HepG2 (cell line): Measurements from ENCODE around the gene STK32B. TPM values are rescaled to one million over a fixed set of nuclear protein-coding genes. Genes with fewer than 3 reads are reported as not detected.

ENCODE experiments used
- ATAC-seq: fragments of 200-7000 bp; cut with Tn5 transposase; 3 replicates; pipeline ENCODE4 v1.9.1; 2020; ENCODE audit warnings: mild to moderate bottlenecking, moderate library complexity
- BruUV-seq: library from RNA; stranded (reverse); fragments of 400-500 nt; replicated peaks from 2 replicates; lab custom pipeline; 2021; lab: Mats Ljungman, UMichigan
- CTCF ChIA-PET: fragments of 300-600 bp; formaldehyde crosslinking; extraction: SDS; loops from one replicate; lab custom pipeline; 2021; ENCODE audit warnings: low total read pairs, inconsistent platforms, low intra/inter-chr PET ratio; lab: Yijun Ruan, JAX
- POLR2A ChIA-PET: fragments of 350-600 bp; sonication (Branson Sonifier 250); formaldehyde crosslinking; loops from one replicate; lab custom pipeline; 2020; ENCODE audit warnings: antibody characterized with exemption, inconsistent platforms; lab: Yijun Ruan, JAX
- DNase-seq: peaks from one replicate; pipeline ENCODE4 v3.0.0-alpha.2; 2015; ENCODE audit warnings: low spot score
- FAIRE-seq: peaks from 3 replicates; lab custom pipeline; 2011; peaks lifted over from hg19 to GRCh38; lab: Jason Lieb, UNC
- H2AFZ ChIP-seq: one replicate; pipeline ENCODE4 v1.6.1; 2011; ENCODE audit warnings: low read length, inconsistent platforms
- H3K27ac ChIP-seq: fragments of 300-600 bp; 3 replicates; pipeline ENCODE4 v1.8.0; 2011; ENCODE audit warnings: mixed run types, mild to moderate bottlenecking, mixed read lengths, low read length, inconsistent platforms; ENCODE audit not compliant: insufficient read depth; ENCODE audit errors: extremely low read length
- H3K27me3 ChIP-seq, 2 experiments: fragments of 200-600 bp in 1 of 2; 2 replicates in 1 of 2; 3 replicates in 1 of 2; pipeline versions ENCODE4 v1.6.0 to v1.8.0; 2011; ENCODE audit warnings: low read length in 2 of 2, mild to moderate bottlenecking in 2 of 2, moderate library complexity in 2 of 2, inconsistent platforms in 1 of 2; ENCODE audit not compliant: insufficient read depth in 2 of 2, control insufficient read depth in 1 of 2
- H3K36me3 ChIP-seq, 2 experiments: fragments of 200-600 bp in 1 of 2; replicated peaks in 1 of 2; 2 replicates in 1 of 2; 3 replicates in 1 of 2; pipeline versions ENCODE4 v1.5.1 to v1.8.0; 2011; ENCODE audit warnings: low read length in 2 of 2, inconsistent platforms in 1 of 2; ENCODE audit not compliant: insufficient read depth in 2 of 2, control insufficient read depth in 1 of 2
- H3K4me1 ChIP-seq: 2 replicates; pipeline ENCODE4 v1.5.1; 2012; ENCODE audit warnings: low read length, inconsistent platforms; ENCODE audit not compliant: insufficient read depth
- H3K4me2 ChIP-seq: 2 replicates; pipeline ENCODE4 v1.6.0; 2011; ENCODE audit warnings: low read depth, low read length, inconsistent platforms
- H3K4me3 ChIP-seq, 3 experiments: fragments of 200-600 bp in 1 of 3; sonication (generic), shearing (Covaris generic) in 1 of 3; replicated peaks in 1 of 3; 2 replicates each; pipeline ENCODE4 v1.5.1; 2011 to 2016; ENCODE audit warnings: low read length in 3 of 3, inconsistent platforms in 2 of 3, low read depth in 2 of 3, mild to moderate bottlenecking in 2 of 3, control low read depth in 1 of 3, mixed read lengths in 1 of 3; ENCODE audit not compliant: insufficient read depth in 1 of 3
- H3K79me2 ChIP-seq: one replicate; pipeline ENCODE4 v1.6.1; 2011; ENCODE audit warnings: low read length, inconsistent platforms; ENCODE audit not compliant: insufficient read depth
- H3K9ac ChIP-seq: 2 replicates; pipeline ENCODE4 v1.6.0; 2011; ENCODE audit warnings: mild to moderate bottlenecking, low read depth, low read length, inconsistent platforms; ENCODE audit not compliant: insufficient read depth
- H3K9me3 ChIP-seq: 2 replicates; pipeline ENCODE4 v1.5.1; 2012; ENCODE audit warnings: mild to moderate bottlenecking, low read length
- H4K20me1 ChIP-seq: 2 replicates; pipeline ENCODE4 v1.6.0; 2011; ENCODE audit warnings: inconsistent platforms, mild to moderate bottlenecking, low read length, moderate library complexity; ENCODE audit not compliant: insufficient read depth
- DMTF1 ChIP-seq: sonication (generic); formaldehyde crosslinking; IDR thresholded peaks from 2 replicates; pipeline ENCODE4 v1.4.0; 2020; ENCODE audit warnings: mild to moderate bottlenecking, missing genetic modification reagents
- HMGXB3 ChIP-seq: sonication (generic); formaldehyde crosslinking; IDR thresholded peaks from 2 replicates; pipeline ENCODE4 v1.4.0; 2020; ENCODE audit warnings: missing genetic modification reagents, borderline replicate concordance
- PRMT3 ChIP-seq: sonication (generic); formaldehyde crosslinking; IDR thresholded peaks from 2 replicates; pipeline ENCODE4 v1.8.1; 2022; ENCODE audit warnings: low read depth, mild to moderate bottlenecking, moderate library complexity, missing genetic modification reagents, borderline replicate concordance
- SKI ChIP-seq: fragments of 450-650 bp; IDR thresholded peaks from one replicate; pipeline ENCODE4 v1.6.1; 2018; ENCODE audit warnings: mild to moderate bottlenecking; ENCODE audit not compliant: partially characterized antibody
- ZBTB42 ChIP-seq: sonication (generic); formaldehyde crosslinking; IDR thresholded peaks from 2 replicates; pipeline ENCODE4 v1.5.0; 2020; ENCODE audit warnings: mild to moderate bottlenecking, missing genetic modification reagents
- ZFYVE20 ChIP-seq: sonication (generic); formaldehyde crosslinking; IDR thresholded peaks from 2 replicates; pipeline ENCODE4 v1.8.0; 2023; ENCODE audit warnings: low read depth, mild to moderate bottlenecking, moderate library complexity, missing genetic modification reagents, borderline replicate concordance
- ZNF225 ChIP-seq: sonication (generic); formaldehyde crosslinking; IDR thresholded peaks from 2 replicates; pipeline ENCODE4 v1.4.0; 2020; ENCODE audit warnings: mild to moderate bottlenecking, missing genetic modification reagents
- ZNF446 ChIP-seq: sonication (generic); formaldehyde crosslinking; IDR thresholded peaks from 2 replicates; pipeline ENCODE4 v1.5.0; 2020; ENCODE audit warnings: mild to moderate bottlenecking, missing genetic modification reagents
- ZNF543 ChIP-seq: sonication (generic); formaldehyde crosslinking; IDR thresholded peaks from 2 replicates; pipeline ENCODE4 v1.4.0; 2020; ENCODE audit warnings: mild to moderate bottlenecking, missing genetic modification reagents
- ZNF672 ChIP-seq: sonication (generic); formaldehyde crosslinking; IDR thresholded peaks from 2 replicates; pipeline ENCODE4 v1.8.1; 2022; ENCODE audit warnings: missing genetic modification reagents
- ZNF83 ChIP-seq: sonication (generic); formaldehyde crosslinking; IDR thresholded peaks from 2 replicates; pipeline ENCODE4 v1.4.0; 2020; ENCODE audit warnings: missing genetic modification reagents, mild to moderate bottlenecking, borderline replicate concordance
- ZSCAN12 ChIP-seq: sonication (generic); formaldehyde crosslinking; IDR thresholded peaks from 2 replicates; pipeline ENCODE4 v1.9.0; 2021; ENCODE audit warnings: mild to moderate bottlenecking, missing genetic modification reagents
- WGBS: methylation state at CpG from one replicate; pipeline ENCODE4 v1.1.6; 2017; ENCODE audit warnings: low lambda C conversion rate; 5-methylcytosine and 5-hydroxymethylcytosine counted together
- in situ Hi-C: cut with HindIII; loops from 2 replicates; pipeline ENCODE4 v1.10.0; 2017; ENCODE audit warnings: low pct_unique_long_range_greater_than_20kb; ENCODE audit not compliant: extremely low pct_ligation_motif_present
- intact Hi-C: fragments of 100-400 bp; cut with micrococcal nuclease; formaldehyde crosslinking; loops from one replicate; pipeline ENCODE4 v1.10.0; 2022; ENCODE audit not compliant: unreplicated experiment
- polyA plus RNA-seq, 8 experiments: library from polyadenylated mRNA; depleted of rRNA in 3 of 8; stranded (reverse) in 7 of 8; unstranded in 1 of 8; fragments of >200 nt; fragmentation: Illumina TruSeq in 4 of 8; extraction: Trizol in 4 of 8; gene quantifications; 2 replicates each; pipeline versions ENCODE4 v1.2.1 to v1.2.3, GENCODE V29; 2011 to 2016; ENCODE audit warnings: low read depth in 4 of 8, missing spikeins in 1 of 8, mixed read lengths in 1 of 8; ENCODE audit not compliant: insufficient read depth in 1 of 8
- total RNA-seq, 5 experiments: library from RNA; depleted of rRNA; stranded (reverse); fragments of >200 nt; fragmentation: Illumina TruSeq; extraction: Trizol; gene quantifications; 2 replicates each; pipeline ENCODE4 v1.2.3, GENCODE V29; 2016; ENCODE audit warnings: low read depth in 1 of 5

STK32B gene
- total and polyA plus RNA-seq, 2 of the 13 experiments (the other 11 are each of a cell fraction or from before 2014, with no cell fraction given) = not detected

GRCh38 chr4:5133201-5133600 is 81.9 kb downstream of the STK32B start:
- Histone ChIP-seq H3K36me3 (no peaks in the 10 kb centered on the region), H3K9me3 (no peaks in the 10 kb centered on the region), H3K79me2 (no peaks in the 10 kb centered on the region), H3K27me3 (peaks cover 0 to 3% of the 10 kb centered on the region in 2 experiments; a peak in 2 of 5 replicates), H3K4me2 (no peak overlapping the region), H3K9ac (no peak overlapping the region), H3K27ac (no peak overlapping the region), H3K4me3 (no peak overlapping the region), H4K20me1 (no peaks in the 10 kb centered on the region), H3K4me1 (no peaks in the 10 kb centered on the region), H2AFZ (no peak overlapping the region)
- TF ChIP-seq ZNF672 (no peak), ZNF543 (CRISPR knock-in tag) (no peak), ZFYVE20 (no peak), PRMT3 (CRISPR knock-in tag) (no peak), ZSCAN12 (CRISPR knock-in tag) (no peak), ZNF225 (CRISPR knock-in tag) (no peak), ZBTB42 (CRISPR knock-in tag) (no peak), ZNF446 (CRISPR knock-in tag) (no peak), ZNF83 (CRISPR knock-in tag) (no peak)
- in situ Hi-C loops (no loop called here), intact Hi-C loops (no loop called here)
- no peak for FAIRE-seq
- ChIA-PET CTCF (no interaction called here), POLR2A (no interaction called here)
- WGBS = 50% methylated on average over 2 of the region's 2 CpGs
- ATAC-seq = no peak
- DNase-seq = no peak
- no TSS peak for BruUV-seq

- WGBS = 6% methylated on average over 4 of the region's 4 CpGs
- Histone ChIP-seq H3K27ac (no peak overlapping the region), H3K9ac (no peak overlapping the region), H3K4me2 (no peak overlapping the region), H3K36me3 (no peaks in the 10 kb centered on the region), H3K27me3 (peaks cover 0 to 3% of the 10 kb centered on the region in 2 experiments; a peak in 2 of 5 replicates), H4K20me1 (no peaks in the 10 kb centered on the region), H3K4me3 (no peak overlapping the region), H3K79me2 (no peaks in the 10 kb centered on the region), H3K9me3 (no peaks in the 10 kb centered on the region), H3K4me1 (no peaks in the 10 kb centered on the region), H2AFZ (no peak overlapping the region)
- DNase-seq (no peak), FAIRE-seq (no peak), ATAC-seq (no peak)
- CTCF ChIA-PET = no interaction called here
- BruUV-seq = no TSS peak
- POLR2A ChIA-PET = no interaction called here
- in situ Hi-C loops (no loop called here), intact Hi-C loops (no loop called here)
- TF ChIP-seq SKI (no peak), HMGXB3 (no peak), DMTF1 (CRISPR knock-in tag) (no peak)
Observed at GRCh38 chr4:5133933-5134594, 82.8 kb downstream of the STK32B start.
